Uterus (tissue), 2 donors: ENCODE measurements around the gene POLR3K.

Experiments used
- CTCF ChIP-seq, 4 experiments: fragments of 200-600 bp in 2 of 4; fragments of 450-650 bp in 2 of 4; sonication (generic) in 2 of 4; IDR thresholded peaks; one replicate each; pipeline ENCODE4 v1.5.1; 2016 to 2019; ENCODE audit warnings: antibody characterized with exemption in 4 of 4, mild to moderate bottlenecking in 2 of 4, moderate library complexity in 1 of 4
- POLR2A ChIP-seq, 2 donors: fragments of 450-650 bp; IDR thresholded peaks; one replicate each; pipeline ENCODE4 v1.6.1; 2016; ENCODE audit warnings: antibody characterized with exemption in 2 of 2, mild to moderate bottlenecking in 1 of 2, moderate library complexity in 1 of 2

GRCh38 chr16:59440-60059 lies 6.1 kb upstream of the POLR3K start:
- no peak for TF ChIP-seq POLR2A (IDR thresholded peaks at IDR 0.05)
- TF ChIP-seq CTCF (IDR thresholded peaks at IDR 0.05) = no peak
